ENCODE measurements around the gene PRR20G.

Gene PRR20G

DNA sequence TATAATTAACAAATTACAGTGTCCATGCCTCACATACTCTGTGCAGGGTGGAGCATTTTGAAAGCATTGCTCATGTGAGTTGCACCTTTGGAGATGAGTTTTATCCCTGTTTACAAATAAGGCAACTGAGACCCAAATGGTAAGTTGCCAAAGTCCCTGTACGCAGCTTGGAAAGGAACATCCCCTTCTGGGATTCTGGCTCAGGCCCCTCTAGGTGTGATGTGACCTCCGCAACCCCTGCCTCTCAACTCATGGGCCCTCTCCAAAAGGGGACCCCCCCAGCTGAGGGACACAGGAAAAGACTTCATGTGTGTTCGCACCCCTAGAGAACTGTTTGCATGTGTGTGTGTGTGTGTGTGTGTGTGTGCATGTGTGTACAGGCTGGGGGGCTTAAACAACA is 25.3 kb downstream of the PRR20G start:
- no peak for DNase-seq

DNA sequence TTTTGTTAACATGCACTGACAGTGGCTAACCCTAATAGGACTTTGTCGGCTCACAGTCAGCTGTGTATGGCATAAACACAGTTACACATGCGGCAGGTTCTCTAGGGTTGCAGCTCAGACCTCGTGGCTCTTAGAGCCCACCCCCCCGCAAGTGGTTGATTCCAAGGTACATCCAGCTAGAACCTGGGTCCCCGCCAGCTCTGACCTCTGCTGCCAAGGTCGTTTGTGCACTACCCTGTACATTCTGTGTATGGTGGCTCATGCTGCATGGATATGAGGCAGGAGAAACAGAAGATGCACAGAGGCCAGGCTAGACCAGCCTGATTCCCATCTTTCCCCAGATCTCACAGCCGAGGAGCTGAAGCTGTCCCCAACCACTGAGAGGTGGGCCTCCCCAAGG is 25.9 kb downstream of the PRR20G start:
- DNase-seq = no peak

DNA sequence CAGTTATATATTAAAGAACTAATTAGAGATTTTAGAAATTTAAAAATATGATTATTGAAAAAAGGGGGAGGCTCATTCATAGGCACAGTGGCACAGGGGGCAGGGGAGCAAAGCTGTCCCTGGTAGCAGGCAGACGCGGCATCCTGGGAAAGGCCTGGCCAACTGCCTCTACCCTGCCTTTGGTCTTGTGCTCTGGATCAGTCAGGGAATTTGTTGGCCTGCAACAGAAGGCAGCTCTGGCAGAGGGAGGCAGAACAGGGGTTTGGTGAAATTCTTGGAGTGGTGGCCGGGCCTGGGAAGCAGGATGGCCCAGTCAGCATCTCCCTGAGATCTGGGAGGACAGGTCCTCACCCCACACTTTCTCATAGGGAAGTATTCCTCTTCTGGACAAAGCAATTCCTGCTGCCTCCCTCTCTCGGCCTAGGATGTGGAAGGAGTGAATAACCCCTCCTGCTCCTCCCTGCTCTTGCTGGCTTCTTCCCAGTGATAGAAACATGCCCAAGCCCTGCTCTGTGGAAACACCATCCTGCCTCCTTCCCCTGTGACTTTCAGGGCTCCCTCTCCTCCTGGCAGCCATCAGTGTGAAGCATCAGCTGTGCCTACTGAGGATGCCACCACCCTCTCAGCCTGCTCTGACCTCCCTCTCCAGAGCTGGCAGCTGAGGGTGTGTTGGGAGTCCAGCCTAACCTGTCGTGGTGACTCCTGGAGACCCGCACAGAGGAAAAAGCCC is 26.9 kb downstream of the PRR20G start:
- no peak for DNase-seq

DNA sequence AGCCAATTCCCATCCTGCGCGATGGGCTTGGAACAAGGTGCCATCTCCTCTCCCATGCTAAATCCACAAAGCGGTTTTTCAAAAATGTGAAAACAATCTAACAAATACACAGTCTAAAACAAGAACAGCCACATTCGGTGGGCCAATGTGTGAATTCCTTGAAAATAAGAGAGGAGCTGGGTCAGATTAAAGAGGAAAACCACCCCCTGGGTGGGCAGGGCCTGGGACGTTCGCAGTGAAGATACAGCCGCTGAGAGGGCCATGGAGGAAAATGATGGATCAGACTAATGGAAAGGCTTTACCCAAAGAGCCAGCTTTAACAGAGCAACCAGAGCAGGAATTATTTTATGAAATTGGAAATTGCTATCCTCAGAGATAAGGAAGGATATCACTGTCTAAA is 27.4 kb downstream of the PRR20G start:
- no peak for DNase-seq

DNA sequence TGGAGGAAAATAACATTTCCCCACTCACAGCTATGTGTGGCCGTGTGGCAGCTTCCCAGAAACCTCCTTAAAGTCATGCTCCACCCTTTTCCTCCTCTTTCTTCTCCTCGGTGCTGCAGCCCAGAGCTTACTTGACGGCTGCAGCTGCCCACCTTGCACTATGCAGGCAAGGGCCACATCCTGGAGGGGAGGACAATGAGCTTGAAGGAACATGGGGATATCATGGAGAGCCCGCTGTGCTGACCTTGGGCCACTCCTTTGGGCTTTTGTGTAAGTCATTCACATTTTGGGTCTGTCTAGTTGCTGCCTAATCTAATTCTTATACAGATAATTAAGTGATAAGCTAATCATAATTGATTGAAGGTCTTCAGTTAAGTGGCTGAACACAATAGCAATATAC is 28.0 kb downstream of the PRR20G start:
- DNase-seq = no peak

DNA sequence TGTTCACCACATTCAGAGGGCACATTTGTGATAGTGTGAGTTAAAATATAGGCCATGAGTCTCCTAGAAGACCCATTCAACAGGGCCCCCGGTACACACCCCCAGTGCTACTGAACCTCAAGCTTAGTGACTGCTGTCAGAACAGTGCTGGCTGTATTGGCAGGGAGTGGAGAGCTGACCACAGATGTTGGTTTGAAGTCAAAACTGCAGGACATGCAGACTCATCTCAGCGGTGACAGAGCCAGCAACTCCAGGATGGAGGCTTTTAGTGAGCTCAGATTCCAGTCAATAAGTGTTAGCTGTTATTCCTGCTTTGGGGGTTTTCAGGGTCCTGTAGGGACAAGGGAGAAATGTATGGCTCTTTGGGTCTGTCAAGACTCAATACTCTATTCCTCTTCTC is 29.1 kb downstream of the PRR20G start:
- DNase-seq = no peak

DNA sequence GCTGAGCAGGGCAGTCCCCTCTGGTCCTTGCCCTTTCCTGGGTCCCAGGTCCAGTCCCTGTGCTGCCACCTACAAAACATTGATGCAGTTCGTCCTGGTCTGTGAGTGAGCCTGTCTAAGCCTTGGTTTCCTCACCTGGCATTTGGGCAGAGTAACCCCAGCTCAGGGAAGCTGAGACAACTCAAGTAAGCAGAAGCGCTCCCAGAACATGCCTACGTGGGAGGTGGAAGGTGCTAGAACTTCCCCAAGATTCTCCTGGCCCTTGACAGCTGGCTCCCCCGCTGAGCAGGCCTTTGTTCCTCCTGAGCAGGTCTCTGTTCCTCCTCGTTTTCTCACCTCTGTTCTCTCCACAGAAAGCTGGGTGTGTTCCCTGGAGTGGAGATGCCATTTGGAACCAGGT is 30.5 kb downstream of the PRR20G start:
- DNase-seq = no peak

DNA sequence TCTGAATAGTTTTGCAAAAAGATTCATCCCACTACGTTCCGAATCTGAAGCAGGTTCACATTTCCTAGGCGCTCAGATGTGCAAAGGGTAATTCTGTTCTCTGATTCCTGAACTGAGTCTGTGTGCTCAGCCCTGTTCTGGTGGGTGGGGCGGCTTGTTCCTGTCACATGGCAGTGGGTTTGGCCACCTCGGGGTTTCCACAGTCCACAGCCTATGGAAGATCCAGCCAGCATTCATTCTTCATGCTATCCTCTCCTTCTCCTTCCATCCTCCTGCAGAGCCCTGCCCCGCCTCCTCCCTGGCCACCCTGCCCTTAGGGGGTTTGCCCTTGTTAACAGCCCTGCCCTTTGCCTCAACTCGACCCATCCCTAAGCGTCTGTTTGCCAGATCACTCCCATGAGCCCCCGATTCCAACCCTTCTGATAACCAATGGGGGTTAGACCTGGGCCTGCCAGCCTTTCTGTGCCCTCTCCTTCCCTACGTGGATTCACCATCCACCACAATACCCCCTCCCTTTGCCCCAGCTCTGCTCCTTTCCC is 31.0 kb downstream of the PRR20G start:
- DNase-seq = no peak

DNA sequence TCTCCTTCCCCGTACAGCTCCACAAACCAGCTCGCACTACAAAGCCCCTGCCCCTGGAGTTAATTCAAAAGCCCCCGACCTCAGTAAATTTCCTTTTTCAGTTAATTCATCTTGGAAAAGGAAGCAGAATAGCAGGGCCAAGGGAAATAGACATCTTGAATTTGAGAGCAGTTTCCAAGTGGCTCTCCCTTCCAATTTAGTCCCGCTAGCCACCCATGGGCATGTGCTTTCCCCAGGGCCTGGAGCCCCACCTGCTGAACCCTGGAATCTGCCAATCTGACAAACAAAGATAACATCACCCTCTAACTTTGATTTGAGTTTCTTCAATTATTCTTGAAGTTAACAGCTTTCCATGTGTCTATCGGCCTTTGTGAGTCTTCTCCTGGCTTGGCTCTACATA is 31.7 kb downstream of the PRR20G start:
- no peak for DNase-seq

DNA sequence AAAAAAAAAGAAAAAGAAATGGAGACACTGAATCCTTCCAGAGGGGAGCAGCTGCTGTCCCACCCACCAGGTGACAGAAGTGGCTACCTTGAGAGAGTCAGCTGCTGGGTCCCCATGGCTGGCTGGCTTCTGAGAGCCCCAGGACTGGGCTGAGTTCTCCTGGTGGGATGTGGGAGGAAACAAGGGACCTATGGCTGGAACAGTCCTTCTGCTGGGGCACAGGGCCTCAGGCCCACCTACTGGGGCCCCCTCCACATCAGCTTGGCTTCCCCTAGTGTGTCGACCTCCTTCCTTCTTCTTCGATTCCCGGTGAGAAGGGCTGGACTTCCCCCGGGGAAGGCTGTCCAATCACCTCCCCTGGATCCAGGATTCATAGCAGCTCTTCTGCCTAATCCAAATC is 32.3 kb downstream of the PRR20G start:
- DNase-seq = no peak

DNA sequence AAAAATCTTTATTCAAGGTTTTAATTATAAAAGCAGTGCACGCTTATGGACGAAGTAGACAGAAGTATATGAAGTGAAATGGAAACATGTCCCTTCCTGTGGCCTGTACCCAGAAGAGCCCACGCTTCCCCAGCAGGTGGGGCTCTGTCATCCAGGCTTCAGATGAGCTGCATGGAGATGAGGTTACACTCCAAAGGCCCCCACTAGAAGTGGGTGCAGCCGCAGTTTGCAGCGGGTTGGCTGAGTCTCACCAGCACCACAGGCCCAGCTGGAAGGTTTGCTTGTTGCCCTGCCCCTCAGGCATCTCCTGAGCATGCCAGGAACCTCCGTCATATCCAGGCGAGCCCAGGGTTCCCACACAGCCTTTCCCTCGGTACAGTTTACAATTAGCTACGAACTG is 33.1 kb downstream of the PRR20G start:
- DNase-seq = no peak

DNA sequence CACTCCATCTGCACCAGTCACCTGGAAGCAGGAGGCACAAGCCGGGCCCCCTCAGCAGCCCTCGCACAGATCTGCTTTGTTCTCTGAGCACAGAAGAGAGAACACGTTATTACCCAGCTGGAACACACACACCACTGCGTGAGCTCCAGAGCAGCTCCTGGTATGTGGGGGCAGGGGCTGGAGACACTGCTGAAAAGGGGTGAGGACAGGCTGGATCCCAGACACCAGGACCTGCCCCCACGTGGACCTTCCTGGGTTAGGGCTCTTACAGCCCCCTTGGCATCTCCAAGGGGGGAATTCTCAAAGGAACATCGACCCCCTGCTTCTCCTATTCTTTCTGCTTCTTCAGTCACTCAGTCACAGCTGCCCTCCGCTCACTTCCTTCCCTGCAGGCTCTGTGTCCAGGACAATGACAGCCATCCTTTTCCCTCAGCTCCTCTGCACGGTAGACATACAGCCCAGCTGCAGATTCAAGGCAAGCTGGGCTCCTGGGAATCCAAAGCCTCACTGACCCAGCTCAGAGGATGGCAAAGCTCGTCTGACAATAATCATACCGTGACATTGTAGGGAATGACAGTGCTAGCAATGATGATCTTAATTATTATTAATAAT is 33.7 kb downstream of the PRR20G start:
- DNase-seq = no peak

DNA sequence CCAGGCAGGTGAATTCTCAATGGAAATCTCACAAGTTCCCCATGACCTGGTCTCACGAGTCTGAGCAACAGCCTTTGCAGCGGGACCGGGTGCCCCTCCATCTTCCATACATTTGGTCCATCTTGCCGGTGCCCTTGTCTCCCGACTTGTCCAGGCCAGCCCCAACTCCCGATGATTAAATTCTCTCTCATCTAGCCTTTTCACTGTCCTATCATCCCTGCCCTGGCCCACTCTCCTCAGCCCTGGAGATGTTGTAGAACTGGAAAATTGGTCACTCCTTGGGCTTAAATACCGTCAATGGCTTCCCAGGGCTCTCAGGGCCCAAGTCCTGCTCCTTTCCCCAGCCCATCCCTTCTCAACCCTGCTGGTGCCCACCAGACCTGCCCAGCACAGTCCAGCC is 34.4 kb downstream of the PRR20G start:
- no peak for DNase-seq

DNA sequence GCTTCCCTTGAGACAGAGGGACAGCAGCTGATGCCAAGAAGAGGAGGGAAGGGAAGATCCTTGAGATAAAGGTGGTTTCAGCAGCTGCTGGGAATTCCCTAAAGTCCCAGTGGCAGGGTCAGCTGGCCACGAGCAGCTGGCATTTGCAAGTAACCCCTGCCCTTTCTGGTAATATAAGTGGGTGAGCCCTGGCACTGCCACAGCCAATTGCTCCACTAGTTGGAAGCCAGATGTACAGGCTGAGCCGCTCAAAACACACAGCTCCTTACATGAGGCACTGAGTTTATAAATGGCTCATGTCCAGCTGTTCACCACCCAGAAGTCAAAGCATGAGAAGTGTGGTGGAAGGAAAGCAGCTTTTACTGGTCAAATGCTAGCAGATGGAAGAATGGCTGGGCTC is 35.4 kb downstream of the PRR20G start:
- no peak for DNase-seq

DNA sequence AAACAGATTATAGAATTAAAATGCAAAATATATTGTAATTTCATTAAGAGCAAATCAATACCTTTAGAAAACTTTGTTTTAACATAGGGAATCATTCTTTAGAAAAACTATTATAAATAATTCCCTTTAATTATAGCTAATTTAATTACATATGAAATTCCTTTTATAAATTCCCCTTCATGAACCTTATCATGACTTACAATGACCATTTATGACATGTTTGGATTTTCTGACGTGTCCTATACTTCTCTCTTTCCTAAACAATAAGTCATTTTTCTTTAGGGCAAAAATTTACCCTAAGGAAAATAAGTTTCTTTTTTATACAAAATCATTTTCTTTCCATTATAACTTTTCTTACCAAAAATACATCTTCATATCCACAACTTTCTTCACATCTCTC is 37.8 kb downstream of the PRR20G start:
- no peak for DNase-seq

DNA sequence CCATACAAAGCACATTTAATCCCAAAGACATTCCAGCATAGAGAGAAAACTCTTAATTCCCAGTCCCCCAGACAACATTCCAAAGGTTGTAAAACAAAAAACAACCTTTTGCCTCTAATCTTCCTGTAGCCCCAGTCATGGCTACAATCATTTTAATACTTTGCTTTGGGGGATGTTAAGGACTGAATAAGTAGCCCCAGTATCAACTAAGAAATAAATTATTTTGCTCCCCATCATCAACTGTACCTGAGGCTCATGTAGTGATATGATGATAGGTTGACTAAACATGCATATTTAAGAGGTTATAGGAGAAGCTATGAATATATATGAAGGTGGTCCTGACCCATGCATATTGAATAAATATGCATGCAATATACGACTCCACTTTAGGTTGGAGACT is 40.6 kb downstream of the PRR20G start:
- DNase-seq = no peak

DNA sequence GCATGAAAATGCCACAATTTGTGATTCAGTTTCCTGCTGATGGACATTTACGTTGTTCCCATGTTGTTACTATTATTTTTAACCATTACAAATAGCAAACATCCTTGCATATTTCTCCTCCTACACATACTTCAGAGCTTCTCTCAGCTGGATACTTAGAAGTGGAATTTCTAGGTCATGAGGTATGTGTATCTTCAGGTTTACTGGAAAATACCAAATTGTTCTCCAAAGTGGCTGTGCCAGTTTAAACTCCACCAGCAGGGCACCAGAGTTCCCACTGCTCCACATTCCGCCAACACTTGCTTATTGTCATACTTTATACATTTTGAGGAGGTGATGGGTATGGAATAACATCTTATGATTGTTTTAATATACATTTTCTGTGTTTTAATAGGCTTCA is 49.2 kb downstream of the PRR20G start:
- DNase-seq = no peak

DNA sequence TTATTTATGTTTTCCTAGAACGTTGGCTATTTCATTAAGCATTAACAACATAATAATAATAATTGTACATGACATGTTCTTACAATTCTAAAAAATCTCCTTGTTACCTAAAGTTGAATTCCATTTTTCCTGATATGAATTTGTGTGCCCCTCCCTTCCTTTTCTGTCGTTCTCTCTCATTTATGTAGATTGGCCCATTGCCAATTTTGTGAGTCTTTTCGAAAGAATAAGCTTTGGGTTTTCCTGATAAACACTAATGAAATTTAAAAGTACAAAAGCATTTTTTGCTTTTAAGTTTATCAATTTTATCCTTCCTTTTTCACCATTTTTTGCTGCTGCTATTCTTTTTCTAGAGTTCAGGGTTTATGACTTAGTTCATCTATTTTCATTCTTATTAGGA is 50.0 kb downstream of the PRR20G start:
- DNase-seq = no peak

DNA sequence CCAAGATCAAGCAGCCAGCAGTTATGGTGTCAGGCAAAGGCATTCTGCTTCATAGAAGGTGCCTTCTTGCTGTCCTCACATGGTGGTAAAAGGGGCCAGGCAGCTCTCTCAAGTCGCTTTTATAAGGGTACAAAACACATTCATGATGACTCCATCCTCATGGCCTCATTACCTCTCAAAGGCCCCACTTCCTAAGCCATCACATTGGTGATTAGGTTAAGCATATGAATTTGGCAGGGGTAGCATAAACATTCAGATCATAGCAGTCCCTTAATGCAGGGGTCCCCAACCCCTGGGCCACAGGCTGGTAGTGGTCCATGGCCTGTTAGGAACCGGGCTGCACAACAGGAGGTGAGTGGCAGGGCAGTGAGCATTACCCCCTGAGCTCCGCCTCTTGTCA is 52.1 kb downstream of the PRR20G start:
- no peak for DNase-seq

DNA sequence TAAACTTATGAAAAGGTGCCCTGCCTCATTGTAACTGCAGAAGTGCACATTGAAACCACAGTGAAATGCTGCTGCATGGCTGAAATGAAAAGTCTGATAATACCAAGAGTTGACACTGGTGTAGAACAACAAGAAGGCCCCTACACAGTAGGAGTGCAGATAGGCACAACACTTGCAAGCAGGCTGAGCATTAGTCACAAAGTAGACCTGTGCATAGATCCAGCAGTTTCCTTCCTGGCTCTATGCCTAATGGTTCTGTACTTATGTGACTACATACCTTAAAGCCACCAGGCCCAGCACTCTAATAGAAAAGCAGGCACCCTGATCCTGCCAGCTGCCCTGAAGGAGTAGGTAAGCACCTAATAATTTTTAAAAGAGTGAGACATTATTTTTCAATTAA is 53.1 kb downstream of the PRR20G start:
- no peak for DNase-seq

Data from NCI-H2029 treated with DMSO at 0.1 percent for 48 hours (cell line).